ENCODE measurements around the gene CFAP20DC. TPM values are rescaled to one million over a fixed set of nuclear protein-coding genes. Genes with fewer than 3 reads are reported as not detected.

The CFAP20DC gene
- total RNA-seq, 1 experiment from 2014 or later, result 4.5 TPM

DNA sequence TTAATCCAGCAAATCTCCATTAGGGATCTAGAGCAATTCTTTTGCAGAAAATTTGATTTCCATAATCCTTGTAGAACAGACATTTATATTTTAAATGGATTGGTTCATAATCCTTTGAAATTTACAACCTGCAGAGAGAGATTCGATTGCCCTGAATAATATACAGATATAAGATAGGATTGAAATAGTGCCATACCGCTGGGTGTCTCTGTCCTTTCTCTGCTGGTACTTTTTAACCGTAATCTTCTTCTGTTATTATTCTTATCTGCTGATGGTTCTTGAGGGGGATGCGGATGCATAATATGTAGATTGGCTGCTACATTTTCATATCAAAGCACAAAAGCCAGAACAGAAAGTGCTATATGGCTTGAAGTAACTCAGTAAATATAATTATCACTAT is 182.2 kb downstream of the CFAP20DC start:
- Histone ChIP-seq H3K4me1 (ENCODE audit: insufficient read depth, low read length) (peaks cover 6% of the 10 kb centered on the region; the same call in 1 of the 2 replicates), H3K27me3 (ENCODE audit: insufficient read depth, low read length) (no peaks in the 10 kb centered on the region), H3K9ac (ENCODE audit: extremely low read depth, insufficient read length, low read length) (no peak overlapping the region), H3K56ac (ENCODE audit: insufficient read length, low read depth, low read length) (no peak overlapping the region), H2AFZ (ENCODE audit: low read length) (no peak overlapping the region), H2BK20ac (ENCODE audit: low read depth, low read length, poor library complexity, severe bottlenecking) (no peak overlapping the region), H4K91ac (ENCODE audit: insufficient read length, low read depth, low read length) (no peak overlapping the region), H4K5ac (ENCODE audit: insufficient read length, low read depth, low read length) (no peak overlapping the region), H3K23me2 (ENCODE audit: insufficient read length, low read depth, low read length, poor library complexity, severe bottlenecking) (no peaks in the 10 kb centered on the region), H4K8ac (replicated peaks; ENCODE audit: insufficient read length, low read depth, low read length) (no peak overlapping the region), H3K23ac (ENCODE audit: insufficient read length, low read depth, low read length) (no peak overlapping the region), H3K27ac (ENCODE audit: insufficient read length, low read depth, low read length) (no peak overlapping the region), H3K14ac (ENCODE audit: insufficient read depth, low read length) (no peak overlapping the region), H3K9me3 (ENCODE audit: control insufficient read depth, low read depth, low read length) (no peaks in the 10 kb centered on the region), H3K18ac (ENCODE audit: insufficient read length, low read depth, low read length) (no peak overlapping the region), H3K4ac (ENCODE audit: low read depth, low read length) (no peak overlapping the region), H3K79me1 (ENCODE audit: insufficient read depth, low read depth, low read length, poor library complexity, severe bottlenecking) (no peaks in the 10 kb centered on the region), H3K4me2 (ENCODE audit: insufficient read depth, insufficient read length, low read length) (no peak overlapping the region), H2BK5ac (ENCODE audit: insufficient read length, low read length) (no peak overlapping the region), H3T11ph (ENCODE audit: low read length) (no peak overlapping the region), H2BK120ac (ENCODE audit: low read depth, low read length, poor library complexity, severe bottlenecking) (no peak overlapping the region), H2AK5ac (ENCODE audit: insufficient read length, low read length) (no peak overlapping the region), H3K79me2 (ENCODE audit: insufficient read depth, low read length) (no peaks in the 10 kb centered on the region), H2BK15ac (ENCODE audit: low read depth, low read length) (no peak overlapping the region), H4K20me1 (ENCODE audit: control insufficient read depth, insufficient read depth, insufficient read length) (no peaks in the 10 kb centered on the region), H2BK12ac (ENCODE audit: insufficient read length, low read depth, low read length) (no peak overlapping the region)
- no peak for DNase-seq
- peak overlapping the region in 2 of 3 experiments; percentile 28 to 92; a peak in 3 of 7 replicates for H3K27ac Mint-ChIP-seq
- H3K4me3 Mint-ChIP-seq, result no peak overlapping the region; a peak in 1 of 5 replicates
- TF ChIP-seq, protein P1, sequence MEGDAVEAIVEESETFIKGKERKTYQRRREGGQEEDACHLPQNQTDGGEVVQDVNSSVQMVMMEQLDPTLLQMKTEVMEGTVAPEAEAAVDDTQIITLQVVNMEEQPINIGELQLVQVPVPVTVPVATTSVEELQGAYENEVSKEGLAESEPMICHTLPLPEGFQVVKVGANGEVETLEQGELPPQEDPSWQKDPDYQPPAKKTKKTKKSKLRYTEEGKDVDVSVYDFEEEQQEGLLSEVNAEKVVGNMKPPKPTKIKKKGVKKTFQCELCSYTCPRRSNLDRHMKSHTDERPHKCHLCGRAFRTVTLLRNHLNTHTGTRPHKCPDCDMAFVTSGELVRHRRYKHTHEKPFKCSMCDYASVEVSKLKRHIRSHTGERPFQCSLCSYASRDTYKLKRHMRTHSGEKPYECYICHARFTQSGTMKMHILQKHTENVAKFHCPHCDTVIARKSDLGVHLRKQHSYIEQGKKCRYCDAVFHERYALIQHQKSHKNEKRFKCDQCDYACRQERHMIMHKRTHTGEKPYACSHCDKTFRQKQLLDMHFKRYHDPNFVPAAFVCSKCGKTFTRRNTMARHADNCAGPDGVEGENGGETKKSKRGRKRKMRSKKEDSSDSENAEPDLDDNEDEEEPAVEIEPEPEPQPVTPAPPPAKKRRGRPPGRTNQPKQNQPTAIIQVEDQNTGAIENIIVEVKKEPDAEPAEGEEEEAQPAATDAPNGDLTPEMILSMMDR (conservative IDR thresholded peaks at IDR 0.05), result no peak
- H3K36me3 Mint-ChIP-seq (ENCODE audit: insufficient read depth in 1 of 3, low read depth in 3 of 3), result no peaks in the 10 kb centered on the region
- WGBS (ENCODE audit: extremely low coverage, insufficient read length, low lambda C conversion rate), result no CpG with 5 or more reads among the region's 4 CpGs
- no peaks in the 10 kb centered on the region for H3K9me3 Mint-ChIP-seq
- peaks cover 34 to 45% of the 10 kb centered on the region in 2 experiments for H3K4me1 Mint-ChIP-seq
- no peaks in the 10 kb centered on the region for H3K27me3 Mint-ChIP-seq (ENCODE audit: low read depth)
